T-cell (primary cell): ENCODE data around the gene DIO2. TPM values are rescaled to one million over a fixed set of nuclear protein-coding genes. Genes with fewer than 3 reads are reported as not detected.

Source experiments
- ATAC-seq, 4 experiments: fragments of 200-7000 bp in 3 of 4; fragments of 150-1000 bp in 1 of 4; cut with Tn5 transposase; replicated peaks in 1 of 4; 1 replicate in 3 of 4; 2 replicates in 1 of 4; pipeline ENCODE4 v1.10.0; 2021; ENCODE audit warnings: moderate library complexity in 3 of 4, mild to moderate bottlenecking in 2 of 4, moderate number of reproducible peaks in 1 of 4
- CTCF ChIA-PET, 2 donors: fragments of 300-600 bp; sonication (Branson Sonifier 250); formaldehyde crosslinking; loops; one replicate each; lab custom pipeline; 2022; ENCODE audit warnings: antibody characterized with exemption in 2 of 2; lab: Charles Lee
- POLR2A ChIA-PET, 2 donors: fragments of 300-600 bp; sonication (Branson Sonifier 250); formaldehyde crosslinking; loops; one replicate each; lab custom pipeline; 2022; ENCODE audit warnings: antibody characterized with exemption in 2 of 2; lab: Charles Lee
- DNase-seq, 35 experiments: peaks; one replicate each; pipeline versions ENCODE4 v3.0.0 to v3.0.0-alpha.2; 2013 to 2023
- H3K27ac ChIP-seq: one replicate; pipeline ENCODE4 v1.5.1; 2013; ENCODE audit warnings: low read length
- H3K27me3 ChIP-seq, 2 experiments: replicated peaks in 1 of 2; 1 replicate in 1 of 2; 2 replicates in 1 of 2; pipeline versions ENCODE4 v1.6.1 to v1.7.0; 2013; ENCODE audit warnings: low read length in 1 of 2, mixed read lengths in 1 of 2; ENCODE audit not compliant: control insufficient read depth in 2 of 2, insufficient read depth in 2 of 2; ENCODE audit errors: extremely low read depth in 1 of 2
- H3K36me3 ChIP-seq, 2 donors: 1 replicate in 1 of 2; 2 replicates in 1 of 2; pipeline versions ENCODE4 v1.6.1 to v1.7.0; 2013; ENCODE audit warnings: low read length in 1 of 2; ENCODE audit not compliant: control insufficient read depth in 2 of 2, insufficient read depth in 1 of 2; ENCODE audit errors: extremely low read depth in 1 of 2
- H3K4me1 ChIP-seq, 2 experiments: 1 replicate in 1 of 2; 2 replicates in 1 of 2; pipeline versions ENCODE4 v1.6.1 to v1.7.0; 2013; ENCODE audit warnings: low read length in 2 of 2, mixed read lengths in 1 of 2; ENCODE audit not compliant: insufficient read depth in 2 of 2, control insufficient read depth in 1 of 2; ENCODE audit errors: extremely low read depth in 1 of 2
- H3K4me3 ChIP-seq, 2 donors: 1 replicate in 1 of 2; 2 replicates in 1 of 2; pipeline versions ENCODE4 v1.5.1 to v1.7.0; 2013; ENCODE audit warnings: mild to moderate bottlenecking in 2 of 2, low read length in 1 of 2, moderate library complexity in 1 of 2; ENCODE audit not compliant: control insufficient read depth in 1 of 2; ENCODE audit errors: extremely low read depth in 1 of 2
- H3K9me3 ChIP-seq: 2 replicates; pipeline ENCODE4 v1.7.0; 2013
- H3K27ac Mint-ChIP-seq, 2 donors: one replicate each; pipeline ENCODE4 v1.8.0; 2020 to 2021; ENCODE audit warnings: mild to moderate bottlenecking in 2 of 2, mixed read lengths in 2 of 2
- H3K27me3 Mint-ChIP-seq, 2 donors: one replicate each; pipeline ENCODE4 v1.8.0; 2021 to 2022; ENCODE audit warnings: mixed read lengths in 2 of 2
- H3K36me3 Mint-ChIP-seq: one replicate; pipeline ENCODE4 v1.8.0; 2021; ENCODE audit warnings: mixed read lengths
- H3K4me1 Mint-ChIP-seq, 3 donors: one replicate each; pipeline ENCODE4 v1.8.0; 2020 to 2022; ENCODE audit warnings: mixed read lengths in 3 of 3, mild to moderate bottlenecking in 1 of 3
- H3K4me3 Mint-ChIP-seq, 3 donors: one replicate each; pipeline ENCODE4 v1.8.0; 2020 to 2022; ENCODE audit warnings: mild to moderate bottlenecking in 3 of 3, mixed read lengths in 3 of 3, moderate library complexity in 3 of 3
- H3K9me3 Mint-ChIP-seq, 3 donors: one replicate each; pipeline ENCODE4 v1.8.0; 2020 to 2022; ENCODE audit warnings: mixed read lengths in 3 of 3
- WGBS: methylation state at CpG from one replicate; pipeline ENCODE4 v1.1.5; 2013; ENCODE audit warnings: missing lambda C conversion rate; ENCODE audit not compliant: insufficient coverage; 5-methylcytosine and 5-hydroxymethylcytosine counted together
- total RNA-seq, 35 experiments: library from RNA in 6 of 35; stranded (reverse) in 6 of 35; fragments of 120-200 nt in 1 of 35; gene quantifications; one replicate each; pipeline versions ENCODE4 v1.2.1 to v1.2.4 and lab custom pipeline; 2013 to 2026

Gene DIO2
- total RNA-seq, 5 donors from 2014 or later (not counting 1 experiment from before 2014, with no cell fraction given) = not detected

- Histone ChIP-seq H3K4me3 (no peak overlapping the region), H3K27me3 (no peaks in the 10 kb centered on the region), H3K4me1 (no peaks in the 10 kb centered on the region), H3K9me3 (no peaks in the 10 kb centered on the region), H3K36me3 (no peaks in the 10 kb centered on the region), H3K27ac (no peak overlapping the region)
- Mint-ChIP-seq H3K9me3 (peaks cover 0 to 6% (median 4%) of the 10 kb centered on the region in 3 donors), H3K4me3 (no peak overlapping the region), H3K36me3 (no peaks in the 10 kb centered on the region), H3K27ac (no peak overlapping the region), H3K27me3 (peaks cover 0 to 3% of the 10 kb centered on the region in 2 donors), H3K4me1 (no peaks in the 10 kb centered on the region)
- DNase-seq = no peak
- POLR2A ChIA-PET = no interaction called here
- CTCF ChIA-PET = no interaction called here
- ATAC-seq = no peak
Measured at GRCh38 chr14:80176893-80177292, 34.4 kb downstream of the DIO2 start.

GRCh38 chr14:80172375-80173051 is 38.8 kb downstream of the DIO2 start:
- no peaks in the 10 kb centered on the region for H3K4me1 Mint-ChIP-seq
- CTCF ChIA-PET = no interaction called here
- no peaks in the 10 kb centered on the region for H3K27me3 Mint-ChIP-seq
- DNase-seq (no peak), ATAC-seq (no peak)
- H3K36me3 Mint-ChIP-seq = no peaks in the 10 kb centered on the region
- POLR2A ChIA-PET = no interaction called here
- Histone ChIP-seq H3K27me3 (no peaks in the 10 kb centered on the region), H3K27ac (no peak overlapping the region), H3K36me3 (no peaks in the 10 kb centered on the region), H3K4me3 (no peak overlapping the region), H3K9me3 (no peaks in the 10 kb centered on the region), H3K4me1 (no peaks in the 10 kb centered on the region)
- H3K9me3 Mint-ChIP-seq = peaks cover 0 to 8% (median 0%) of the 10 kb centered on the region in 3 donors
- WGBS = 56% methylated on average over 1 of the region's 3 CpGs
- no peak overlapping the region for H3K27ac Mint-ChIP-seq
- H3K4me3 Mint-ChIP-seq = no peak overlapping the region

GRCh38 chr14:80167793-80168448 is 43.4 kb downstream of the DIO2 start:
- no peak overlapping the region for H3K27ac Mint-ChIP-seq
- no peak overlapping the region for H3K27ac ChIP-seq
- ChIA-PET CTCF (no interaction called here), POLR2A (no interaction called here)
- no peaks in the 10 kb centered on the region for H3K27me3 Mint-ChIP-seq
- H3K4me3 Mint-ChIP-seq = no peak overlapping the region
- H3K9me3 Mint-ChIP-seq = peaks cover 0 to 8% (median 0%) of the 10 kb centered on the region in 3 donors
- no peaks in the 10 kb centered on the region for H3K27me3 ChIP-seq
- H3K9me3 ChIP-seq = no peaks in the 10 kb centered on the region
- 83% methylated on average over 3 of the region's 6 CpGs for WGBS
- no peak for DNase-seq
- no peak for ATAC-seq
- no peaks in the 10 kb centered on the region for H3K36me3 ChIP-seq
- H3K4me1 Mint-ChIP-seq = no peaks in the 10 kb centered on the region
- no peaks in the 10 kb centered on the region for H3K36me3 Mint-ChIP-seq
- no peak overlapping the region for H3K4me3 ChIP-seq
- H3K4me1 ChIP-seq = no peaks in the 10 kb centered on the region

GRCh38 chr14:80164991-80165721 is 46.1 kb downstream of the DIO2 start:
- Mint-ChIP-seq H3K4me3 (no peak overlapping the region), H3K27me3 (no peaks in the 10 kb centered on the region), H3K4me1 (no peaks in the 10 kb centered on the region), H3K9me3 (no peaks in the 10 kb centered on the region), H3K36me3 (no peaks in the 10 kb centered on the region), H3K27ac (no peak overlapping the region)
- DNase-seq (no peak), ATAC-seq (no peak)
- no CpG with 5 or more reads among the region's 9 CpGs for WGBS
- POLR2A ChIA-PET = no interaction called here
- Histone ChIP-seq H3K36me3 (no peaks in the 10 kb centered on the region), H3K9me3 (no peaks in the 10 kb centered on the region), H3K4me3 (no peak overlapping the region), H3K4me1 (no peaks in the 10 kb centered on the region), H3K27me3 (no peaks in the 10 kb centered on the region), H3K27ac (no peak overlapping the region)
- CTCF ChIA-PET = no interaction called here

GRCh38 chr14:80152763-80153162 is 58.5 kb downstream of the DIO2 start:
- no CpG with 5 or more reads among the region's 1 CpG for WGBS
- H3K4me1 Mint-ChIP-seq = no peaks in the 10 kb centered on the region
- ATAC-seq = no peak

GRCh38 chr14:80152166-80152565 is 59.1 kb downstream of the DIO2 start:
- POLR2A ChIA-PET = no interaction called here
- no peak overlapping the region for H3K27ac ChIP-seq
- no peak overlapping the region for H3K27ac Mint-ChIP-seq
- H3K27me3 Mint-ChIP-seq = no peaks in the 10 kb centered on the region
- H3K36me3 ChIP-seq = no peaks in the 10 kb centered on the region
- H3K27me3 ChIP-seq = no peaks in the 10 kb centered on the region
- no peak overlapping the region for H3K4me3 ChIP-seq
- H3K9me3 Mint-ChIP-seq = peaks cover 0 to 11% (median 10%) of the 10 kb centered on the region in 3 donors
- DNase-seq = no peak
- no peaks in the 10 kb centered on the region for H3K36me3 Mint-ChIP-seq
- CTCF ChIA-PET = no interaction called here
- no peak overlapping the region for H3K4me3 Mint-ChIP-seq
- no peaks in the 10 kb centered on the region for H3K4me1 Mint-ChIP-seq
- H3K9me3 ChIP-seq = no peaks in the 10 kb centered on the region
- ATAC-seq = no peak
- H3K4me1 ChIP-seq = no peaks in the 10 kb centered on the region

More at GRCh38 chr14:80152763-80153162, 58.5 kb downstream of the DIO2 start:
- ChIA-PET POLR2A (no interaction called here), CTCF (no interaction called here)
- H3K4me3 ChIP-seq = no peak overlapping the region
- H3K36me3 Mint-ChIP-seq = no peaks in the 10 kb centered on the region
- H3K36me3 ChIP-seq = no peaks in the 10 kb centered on the region
- peaks cover 0 to 13% (median 10%) of the 10 kb centered on the region in 3 donors for H3K9me3 Mint-ChIP-seq
- H3K27me3 ChIP-seq = no peaks in the 10 kb centered on the region
- DNase-seq = no peak
- H3K9me3 ChIP-seq = no peaks in the 10 kb centered on the region
- H3K27ac ChIP-seq = no peak overlapping the region
- H3K4me1 ChIP-seq = no peaks in the 10 kb centered on the region
- no peak overlapping the region for H3K4me3 Mint-ChIP-seq
- no peaks in the 10 kb centered on the region for H3K27me3 Mint-ChIP-seq
- H3K27ac Mint-ChIP-seq = no peak overlapping the region
